PC-9 (cell line): ENCODE measurements around the gene GAK. TPM values are rescaled to one million over a fixed set of nuclear protein-coding genes. Genes with fewer than 3 reads are reported as not detected.
A peak's percentile ranks its signal among the peaks of the same experiment; 100 is the strongest.

ENCODE experiments used
- BruUV-seq: library from RNA; stranded (reverse); fragments of 400-500 nt; replicated peaks from 2 replicates; lab custom pipeline; 2021; lab: Mats Ljungman, UMichigan
- CTCF ChIA-PET: fragments of 300-600 bp; sonication (Branson Sonifier 250); formaldehyde crosslinking; loops from one replicate; lab custom pipeline; 2022; ENCODE audit warnings: antibody characterized with exemption; lab: Charles Lee
- POLR2A ChIA-PET: fragments of 300-600 bp; sonication (Branson Sonifier 250); formaldehyde crosslinking; loops from one replicate; lab custom pipeline; 2022; ENCODE audit warnings: antibody characterized with exemption; ENCODE audit not compliant: unreplicated experiment; lab: Charles Lee
- DNase-seq, 2 experiments: peaks; one replicate each; pipeline versions ENCODE4 v3.0.0 to v3.0.0-alpha.2; 2015 to 2022; ENCODE audit warnings: mixed read lengths in 1 of 2
- H2AFZ ChIP-seq: fragments of 200-600 bp; sonication (generic); 2 replicates; pipeline ENCODE4 v1.8.1; 2017; ENCODE audit warnings: antibody characterized with exemption
- H3F3A ChIP-seq: fragments of 200-600 bp; sonication (generic); 2 replicates; pipeline ENCODE4 v1.8.1; 2017; ENCODE audit warnings: antibody characterized with exemption, mild to moderate bottlenecking, low read depth; ENCODE audit not compliant: insufficient read depth
- H3K27ac ChIP-seq: fragments of 200-600 bp; sonication (generic); 2 replicates; pipeline ENCODE4 v1.6.1; 2016; ENCODE audit warnings: mixed run types
- H3K27me3 ChIP-seq: fragments of 200-600 bp; sonication (generic); 2 replicates; pipeline ENCODE4 v1.6.1; 2016; ENCODE audit warnings: low read depth, mixed run types; ENCODE audit not compliant: insufficient read depth
- H3K36me3 ChIP-seq: fragments of 200-600 bp; sonication (generic); 2 replicates; pipeline ENCODE4 v1.6.1; 2016; ENCODE audit warnings: low read depth, mixed run types
- H3K4me1 ChIP-seq: fragments of 200-600 bp; sonication (generic); replicated peaks from 2 replicates; pipeline ENCODE4 v1.6.1; 2016; ENCODE audit warnings: mixed run types; ENCODE audit not compliant: insufficient read depth
- H3K4me2 ChIP-seq: fragments of 200-600 bp; sonication (generic); 2 replicates; pipeline ENCODE4 v1.6.1; 2017; ENCODE audit warnings: mixed run types
- H3K4me3 ChIP-seq: fragments of 200-600 bp; sonication (generic); 2 replicates; pipeline ENCODE4 v1.6.1; 2016; ENCODE audit warnings: mixed run types
- H3K79me2 ChIP-seq: fragments of 200-600 bp; sonication (generic); 2 replicates; pipeline ENCODE4 v1.6.1; 2017; ENCODE audit warnings: low read depth, mixed run types
- H3K9me2 ChIP-seq: fragments of 200-600 bp; sonication (generic); 2 replicates; pipeline ENCODE4 v1.8.1; 2017; ENCODE audit warnings: mild to moderate bottlenecking; ENCODE audit not compliant: insufficient read depth
- H3K9me3 ChIP-seq: fragments of 200-600 bp; sonication (generic); 2 replicates; pipeline ENCODE4 v1.8.1; 2016; ENCODE audit warnings: low read depth; ENCODE audit not compliant: insufficient read depth
- H4K20me1 ChIP-seq: fragments of 200-600 bp; sonication (generic); 2 replicates; pipeline ENCODE4 v1.8.1; 2017; ENCODE audit not compliant: insufficient read depth
- EZH2 ChIP-seq: fragments of 200-600 bp; sonication (generic); IDR thresholded peaks from 2 replicates; pipeline ENCODE4 v1.8.0; 2017; ENCODE audit warnings: antibody characterized with exemption, low read depth
- intact Hi-C: fragments of 100-400 bp; cut with micrococcal nuclease; formaldehyde crosslinking; loops from one replicate; pipeline ENCODE4 v1.10.0; 2022; ENCODE audit not compliant: unreplicated experiment
- total RNA-seq: library from RNA; stranded (reverse); gene quantifications from 2 replicates; pipeline ENCODE4 v1.2.3, GENCODE V29; 2021
- TF ChIP-seq, protein P1 (sequence below): fragments of 200-600 bp; sonication (generic); conservative IDR thresholded peaks from 2 replicates; pipeline ENCODE4 v1.6.1; 2017; ENCODE audit warnings: mixed run types, antibody characterized with exemption, mild to moderate bottlenecking, moderate library complexity

The GAK gene
- total RNA-seq, 1 experiment from 2014 or later, result 114 TPM

DNA sequence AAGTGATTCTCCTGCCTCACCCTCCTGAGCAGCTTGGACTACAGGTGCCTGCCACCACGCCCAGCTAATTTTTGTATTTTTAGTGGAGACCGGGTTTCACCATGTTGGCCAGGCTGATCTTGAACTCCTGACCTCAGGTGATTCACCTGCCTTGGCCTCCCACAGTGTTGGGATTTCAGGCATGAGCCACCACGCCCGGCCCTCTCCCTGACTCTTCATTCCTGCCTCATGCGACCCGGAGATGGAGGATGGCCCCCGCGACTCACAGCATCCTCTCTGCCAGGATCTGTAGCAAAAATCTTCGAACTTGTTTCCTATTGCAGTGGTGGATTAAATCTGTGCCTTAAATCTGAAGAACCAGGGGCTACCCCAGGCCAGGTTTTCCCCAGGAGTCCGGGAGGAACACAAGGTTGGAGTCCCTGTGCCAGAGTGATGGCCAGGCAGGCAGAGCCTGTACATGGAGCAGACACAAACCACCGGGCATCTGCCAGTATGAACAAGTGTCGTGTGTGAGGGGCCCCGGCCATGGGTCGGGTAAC is 117.7 kb downstream of the GAK start:
- Histone ChIP-seq H3K27me3 (no peaks in the 10 kb centered on the region), H3K36me3 (no peaks in the 10 kb centered on the region), H4K20me1 (no peaks in the 10 kb centered on the region; the same call in 1 of the 2 replicates), H3F3A (peaks cover 5% of the 10 kb centered on the region; the same call in 1 of the 2 replicates), H3K4me2 (no peak overlapping the region), H3K4me3 (no peak overlapping the region), H3K79me2 (no peaks in the 10 kb centered on the region), H3K9me3 (no peaks in the 10 kb centered on the region), H3K4me1 (peaks cover 10% of the 10 kb centered on the region; the same call in 1 of the 2 replicates), H2AFZ (no peak overlapping the region), H3K9me2 (no peaks in the 10 kb centered on the region), H3K27ac (no peak overlapping the region)
- no TSS peak for BruUV-seq
- ChIA-PET CTCF (no interaction called here), POLR2A (no interaction called here)
- intact Hi-C loops, result no loop called here
- TF ChIP-seq, protein P1, sequence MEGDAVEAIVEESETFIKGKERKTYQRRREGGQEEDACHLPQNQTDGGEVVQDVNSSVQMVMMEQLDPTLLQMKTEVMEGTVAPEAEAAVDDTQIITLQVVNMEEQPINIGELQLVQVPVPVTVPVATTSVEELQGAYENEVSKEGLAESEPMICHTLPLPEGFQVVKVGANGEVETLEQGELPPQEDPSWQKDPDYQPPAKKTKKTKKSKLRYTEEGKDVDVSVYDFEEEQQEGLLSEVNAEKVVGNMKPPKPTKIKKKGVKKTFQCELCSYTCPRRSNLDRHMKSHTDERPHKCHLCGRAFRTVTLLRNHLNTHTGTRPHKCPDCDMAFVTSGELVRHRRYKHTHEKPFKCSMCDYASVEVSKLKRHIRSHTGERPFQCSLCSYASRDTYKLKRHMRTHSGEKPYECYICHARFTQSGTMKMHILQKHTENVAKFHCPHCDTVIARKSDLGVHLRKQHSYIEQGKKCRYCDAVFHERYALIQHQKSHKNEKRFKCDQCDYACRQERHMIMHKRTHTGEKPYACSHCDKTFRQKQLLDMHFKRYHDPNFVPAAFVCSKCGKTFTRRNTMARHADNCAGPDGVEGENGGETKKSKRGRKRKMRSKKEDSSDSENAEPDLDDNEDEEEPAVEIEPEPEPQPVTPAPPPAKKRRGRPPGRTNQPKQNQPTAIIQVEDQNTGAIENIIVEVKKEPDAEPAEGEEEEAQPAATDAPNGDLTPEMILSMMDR, result no peak
- TF ChIP-seq EZH2, result no peak
- DNase-seq, result peak in 1 of 2 experiments; percentile 53

- Histone ChIP-seq H3K36me3 (no peaks in the 10 kb centered on the region), H3K9me3 (no peaks in the 10 kb centered on the region), H3K4me3 (no peak overlapping the region), H3K9me2 (no peaks in the 10 kb centered on the region), H3F3A (peaks cover 5% of the 10 kb centered on the region; the same call in 1 of the 2 replicates), H3K79me2 (no peaks in the 10 kb centered on the region), H2AFZ (no peak overlapping the region), H4K20me1 (no peaks in the 10 kb centered on the region), H3K27ac (no peak overlapping the region), H3K27me3 (no peaks in the 10 kb centered on the region), H3K4me2 (no peak overlapping the region), H3K4me1 (peaks cover 10% of the 10 kb centered on the region; the same call in 1 of the 2 replicates)
- ChIA-PET POLR2A (no interaction called here), CTCF (no interaction called here)
- TF ChIP-seq EZH2, result no peak
- TF ChIP-seq, protein P1, result no peak
- DNase-seq, result no peak
- no TSS peak for BruUV-seq
- intact Hi-C loops, result no loop called here
Measured at GRCh38 chr4:813900-814299, 118.2 kb downstream of the GAK start.

GRCh38 chr4:808860-809570 is 123.1 kb downstream of the GAK start:
- H4K20me1 ChIP-seq, result no peaks in the 10 kb centered on the region
- no peaks in the 10 kb centered on the region for H3F3A ChIP-seq
- DNase-seq, result no peak
- H3K4me1 ChIP-seq, result peaks cover 6% of the 10 kb centered on the region; the same call in 1 of the 2 replicates
- ChIA-PET POLR2A (no interaction called here), CTCF (no interaction called here)
- no peak overlapping the region for H3K4me3 ChIP-seq
- TF ChIP-seq, protein P1, result no peak
- no peak for TF ChIP-seq EZH2
- no peaks in the 10 kb centered on the region for H3K9me2 ChIP-seq
- H3K27ac ChIP-seq, result no peak overlapping the region
- no peaks in the 10 kb centered on the region for H3K79me2 ChIP-seq
- no peak overlapping the region for H2AFZ ChIP-seq
- no TSS peak for BruUV-seq
- H3K27me3 ChIP-seq, result no peaks in the 10 kb centered on the region
- no peaks in the 10 kb centered on the region for H3K36me3 ChIP-seq
- no peaks in the 10 kb centered on the region for H3K9me3 ChIP-seq
- intact Hi-C loops, result no loop called here
- no peak overlapping the region for H3K4me2 ChIP-seq
